Fibroblast of the aortic adventitia (primary cell): ENCODE data around the gene DDX52. TPM values are rescaled to one million over a fixed set of nuclear protein-coding genes. Genes with fewer than 3 reads are reported as not detected.
"Not testable (repeated sequence)": the region's sequence is repeated elsewhere in the genome, so short reads cannot be mapped to it uniquely, and the experiment has no call there.

ENCODE experiments used
- DNase-seq: peaks from one replicate; pipeline ENCODE4 v3.0.0-alpha.2; 2010; ENCODE audit warnings: low read depth
- H3K4me3 ChIP-seq: 2 replicates; pipeline ENCODE4 v1.5.1; 2011; ENCODE audit warnings: low read depth, mild to moderate bottlenecking, control low read depth, low read length, moderate library complexity
- total RNA-seq: library from RNA; depleted of rRNA; stranded (reverse); fragments of >200 nt; gene quantifications from 2 replicates; pipeline ENCODE4 v1.2.3, GENCODE V29; 2012; ENCODE audit warnings: low replicate concordance
- TF ChIP-seq, protein P1 (sequence below): IDR thresholded peaks from 2 replicates; pipeline ENCODE4 v1.5.1; 2011; ENCODE audit warnings: mild to moderate bottlenecking, low read length, control low read depth, inconsistent platforms; ENCODE audit not compliant: insufficient read depth

The DDX52 gene, protein sequence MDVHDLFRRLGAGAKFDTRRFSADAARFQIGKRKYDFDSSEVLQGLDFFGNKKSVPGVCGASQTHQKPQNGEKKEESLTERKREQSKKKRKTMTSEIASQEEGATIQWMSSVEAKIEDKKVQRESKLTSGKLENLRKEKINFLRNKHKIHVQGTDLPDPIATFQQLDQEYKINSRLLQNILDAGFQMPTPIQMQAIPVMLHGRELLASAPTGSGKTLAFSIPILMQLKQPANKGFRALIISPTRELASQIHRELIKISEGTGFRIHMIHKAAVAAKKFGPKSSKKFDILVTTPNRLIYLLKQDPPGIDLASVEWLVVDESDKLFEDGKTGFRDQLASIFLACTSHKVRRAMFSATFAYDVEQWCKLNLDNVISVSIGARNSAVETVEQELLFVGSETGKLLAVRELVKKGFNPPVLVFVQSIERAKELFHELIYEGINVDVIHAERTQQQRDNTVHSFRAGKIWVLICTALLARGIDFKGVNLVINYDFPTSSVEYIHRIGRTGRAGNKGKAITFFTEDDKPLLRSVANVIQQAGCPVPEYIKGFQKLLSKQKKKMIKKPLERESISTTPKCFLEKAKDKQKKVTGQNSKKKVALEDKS
- total RNA-seq, result 16.0 and 29.9 TPM in 2 replicates

DNA sequence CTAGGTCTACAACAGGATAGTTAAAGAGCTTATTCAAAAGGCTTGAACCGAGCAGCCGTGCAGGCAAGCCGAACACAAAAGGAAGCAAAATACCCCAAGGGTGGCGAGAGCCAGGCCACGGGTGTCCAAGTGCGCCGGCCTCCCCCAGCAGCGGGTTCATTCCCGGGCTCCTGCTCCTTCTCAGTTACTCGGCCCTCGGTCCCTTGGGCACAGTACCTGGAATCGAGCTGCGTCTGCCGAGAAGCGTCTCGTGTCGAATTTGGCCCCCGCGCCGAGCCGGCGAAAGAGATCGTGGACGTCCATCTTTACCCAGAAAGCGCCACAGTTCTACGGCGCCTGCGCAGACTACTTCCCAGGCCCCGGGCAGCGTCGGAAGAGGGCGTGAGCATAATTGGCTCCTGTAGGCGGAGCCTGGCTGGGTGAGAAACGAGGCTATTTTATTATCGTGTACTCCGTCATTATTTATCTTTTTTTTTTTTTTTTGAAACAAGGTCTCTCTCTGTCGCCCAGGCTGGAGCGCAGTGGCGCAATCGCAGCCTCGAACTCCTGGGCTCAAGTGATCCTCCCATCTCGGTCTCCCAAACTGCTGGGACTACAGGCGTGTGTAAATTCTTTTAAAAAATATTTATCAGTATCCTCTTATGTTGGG, at the start of gene DDX52:
DDX52 (minus strand) TSS at position 329 of the 649 bp plus-strand sequence; CDS start at position 303, 26 bp downstream.
- H3K4me3 ChIP-seq, result peak within 1 kb of the TSS; percentile 94
- peak; percentile 88 for DNase-seq
- TF ChIP-seq, protein P1, sequence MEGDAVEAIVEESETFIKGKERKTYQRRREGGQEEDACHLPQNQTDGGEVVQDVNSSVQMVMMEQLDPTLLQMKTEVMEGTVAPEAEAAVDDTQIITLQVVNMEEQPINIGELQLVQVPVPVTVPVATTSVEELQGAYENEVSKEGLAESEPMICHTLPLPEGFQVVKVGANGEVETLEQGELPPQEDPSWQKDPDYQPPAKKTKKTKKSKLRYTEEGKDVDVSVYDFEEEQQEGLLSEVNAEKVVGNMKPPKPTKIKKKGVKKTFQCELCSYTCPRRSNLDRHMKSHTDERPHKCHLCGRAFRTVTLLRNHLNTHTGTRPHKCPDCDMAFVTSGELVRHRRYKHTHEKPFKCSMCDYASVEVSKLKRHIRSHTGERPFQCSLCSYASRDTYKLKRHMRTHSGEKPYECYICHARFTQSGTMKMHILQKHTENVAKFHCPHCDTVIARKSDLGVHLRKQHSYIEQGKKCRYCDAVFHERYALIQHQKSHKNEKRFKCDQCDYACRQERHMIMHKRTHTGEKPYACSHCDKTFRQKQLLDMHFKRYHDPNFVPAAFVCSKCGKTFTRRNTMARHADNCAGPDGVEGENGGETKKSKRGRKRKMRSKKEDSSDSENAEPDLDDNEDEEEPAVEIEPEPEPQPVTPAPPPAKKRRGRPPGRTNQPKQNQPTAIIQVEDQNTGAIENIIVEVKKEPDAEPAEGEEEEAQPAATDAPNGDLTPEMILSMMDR, result no peak

DNA sequence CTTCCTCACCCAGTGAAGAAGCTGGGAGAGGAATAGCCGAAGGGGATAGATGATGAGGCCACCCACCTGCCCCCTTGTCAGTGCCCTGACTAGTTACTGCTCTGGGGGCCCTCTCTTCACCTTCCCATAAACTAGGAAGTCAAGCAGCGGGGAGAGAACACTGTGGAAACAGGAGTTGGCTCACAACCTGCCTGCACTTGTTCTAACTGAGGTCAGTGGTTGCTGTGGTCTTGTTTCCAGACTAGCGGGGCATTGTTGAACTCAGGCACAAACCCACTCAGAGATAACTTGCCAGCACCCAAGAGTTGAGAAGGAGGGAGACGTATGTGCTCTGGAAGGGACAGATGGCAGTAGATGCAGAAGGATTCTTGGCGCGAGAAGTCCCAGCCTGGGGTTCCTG, 48.6 kb upstream of the DDX52 start:
- no peak for DNase-seq
- TF ChIP-seq, protein P1, result no peak

DNA sequence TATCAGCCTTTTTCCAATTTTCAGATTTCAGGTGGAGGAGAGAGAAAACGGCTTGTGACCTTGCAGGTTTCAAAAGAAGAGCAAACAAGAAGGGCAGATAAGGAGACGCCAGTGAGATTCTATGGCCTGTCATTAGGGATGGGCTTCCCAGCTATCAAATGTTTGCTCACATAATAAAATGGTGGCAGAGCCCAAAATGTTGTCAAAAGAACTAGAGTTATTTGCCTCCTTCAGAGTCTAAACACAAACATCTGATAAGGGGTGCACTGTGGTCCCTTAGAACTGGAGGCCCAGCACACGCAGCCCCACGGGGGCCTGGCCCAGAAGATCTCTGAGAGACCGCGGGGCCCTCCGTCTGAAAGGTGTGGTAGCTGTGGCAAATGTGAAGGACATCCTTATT, 46.1 kb upstream of the DDX52 start:
- DNase-seq, result no peak
- TF ChIP-seq, protein P1, result no peak

More for the DNA sequence above, 48.6 kb upstream of the DDX52 start:
- no peak overlapping the region for H3K4me3 ChIP-seq

DNA sequence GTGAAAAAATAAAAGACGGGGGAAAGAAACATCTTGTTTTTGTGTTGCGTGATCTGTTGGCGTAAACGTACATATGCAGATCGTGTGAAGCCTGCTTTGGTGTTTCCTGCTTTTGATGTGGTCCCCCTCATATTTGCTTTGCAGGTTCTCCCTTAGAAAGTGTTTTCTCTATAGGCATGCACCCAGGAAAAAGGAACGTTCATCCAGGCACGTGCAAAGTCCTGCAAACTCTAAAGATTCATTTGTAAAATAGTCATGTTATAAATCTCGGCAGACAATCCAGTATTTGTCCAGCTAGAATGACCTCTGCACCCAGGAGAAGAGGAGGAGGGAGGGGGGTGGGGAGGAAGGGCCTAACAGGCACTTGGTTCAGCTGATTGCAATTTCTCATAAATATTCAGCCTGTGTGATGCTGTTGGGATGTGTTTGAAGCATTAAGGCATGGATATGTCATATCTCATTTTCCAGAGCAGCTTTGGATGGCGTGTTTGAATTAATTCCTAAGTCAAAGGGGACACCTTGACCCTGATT, 40.3 kb upstream of the DDX52 start:
- no peak for DNase-seq
- TF ChIP-seq, protein P1, result no peak
- no peak overlapping the region for H3K4me3 ChIP-seq

More for the DNA sequence above, 46.1 kb upstream of the DDX52 start:
- no peak overlapping the region for H3K4me3 ChIP-seq

DNA sequence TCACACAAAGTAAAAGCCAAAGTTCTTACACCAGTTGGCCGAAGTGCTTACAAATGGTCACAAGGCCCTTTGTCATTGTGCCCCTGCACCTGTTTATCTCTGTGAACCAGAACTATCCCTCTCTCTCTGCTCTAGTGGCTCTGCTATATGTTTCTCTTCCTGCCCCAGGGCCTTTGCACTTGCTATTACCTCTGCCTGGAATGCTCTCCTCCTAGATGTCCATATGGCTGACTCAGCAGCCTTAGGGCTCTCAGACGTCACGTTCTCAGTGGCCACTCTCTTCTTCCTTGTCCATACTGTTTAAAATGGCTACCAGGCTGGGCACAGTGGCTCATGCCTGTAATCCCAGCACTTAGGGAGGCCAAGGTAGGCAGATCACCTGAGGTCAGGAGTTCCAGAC, 38.8 kb upstream of the DDX52 start:
- DNase-seq, result no peak
- H3K4me3 ChIP-seq, result no peak overlapping the region
- TF ChIP-seq, protein P1, result no peak

DNA sequence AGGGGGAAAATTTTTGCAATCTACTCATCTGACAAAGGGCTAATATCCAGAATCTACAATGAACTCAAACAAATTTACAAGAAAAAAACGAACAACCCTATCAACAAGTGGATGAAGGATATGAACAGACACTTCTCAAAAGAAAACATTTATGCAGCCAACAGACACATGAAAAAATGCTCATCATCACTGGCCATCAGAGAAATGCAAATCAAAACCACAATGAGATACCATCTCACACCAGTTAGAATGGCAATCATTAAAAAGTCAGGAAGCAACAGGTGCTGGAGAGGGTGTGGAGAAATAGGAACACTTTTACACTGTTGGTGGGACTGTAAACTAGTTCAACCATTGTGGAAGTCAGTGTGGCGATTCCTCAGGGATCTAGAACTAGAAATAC, 36.7 kb upstream of the DDX52 start:
- DNase-seq, H3K4me3 ChIP-seq: not testable (repeated sequence)

DNA sequence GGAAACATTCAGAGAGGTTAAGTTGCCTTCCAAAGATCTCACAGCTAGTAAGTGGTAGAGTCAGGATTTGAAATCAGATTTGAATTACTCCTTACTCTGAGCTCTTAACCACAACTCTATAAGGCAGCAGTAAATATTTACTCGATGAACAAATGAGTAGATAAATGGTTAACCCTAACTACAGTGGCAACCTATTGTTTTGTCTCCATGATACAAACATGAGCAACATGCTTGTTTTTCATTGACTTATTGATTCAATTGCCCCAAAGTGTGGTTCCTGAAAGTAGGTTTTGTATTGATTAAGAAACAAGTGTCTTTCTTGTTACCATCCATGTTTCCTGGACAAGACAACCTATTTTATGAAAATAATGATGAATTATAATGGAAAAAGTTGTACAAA, 34.8 kb upstream of the DDX52 start:
- TF ChIP-seq, protein P1, result no peak
- H3K4me3 ChIP-seq, result no peak overlapping the region
- no peak for DNase-seq
